Endothelial cell of umbilical vein (primary cell): ENCODE data around the gene MPZ.
"Not testable (repeated sequence)": the region's sequence is repeated elsewhere in the genome, so short reads cannot be mapped to it uniquely, and the experiment has no call there.

Experiments used
- EZH2 ChIP-seq: IDR thresholded peaks from 2 replicates; pipeline ENCODE4 v1.6.1; 2012; ENCODE audit warnings: borderline replicate concordance, low read depth, mild to moderate bottlenecking, moderate library complexity, low read length, inconsistent platforms; ENCODE audit not compliant: severe bottlenecking
- FOS ChIP-seq: IDR thresholded peaks from 2 replicates; pipeline ENCODE4 v1.6.1; 2011; ENCODE audit warnings: mild to moderate bottlenecking, low read length, moderate library complexity, borderline replicate concordance; ENCODE audit not compliant: insufficient read depth
- GATA2 ChIP-seq: IDR thresholded peaks from 2 replicates; pipeline ENCODE4 v1.7.0; 2011; ENCODE audit warnings: low read depth, mild to moderate bottlenecking, moderate library complexity, mixed read lengths, low read length; ENCODE audit not compliant: insufficient read length, insufficient read depth
- JUN ChIP-seq: IDR thresholded peaks from 2 replicates; pipeline ENCODE4 v1.6.1; 2011; ENCODE audit warnings: borderline replicate concordance, low read depth; ENCODE audit not compliant: insufficient read length, insufficient read depth
- MYC ChIP-seq: IDR thresholded peaks from one replicate; pipeline ENCODE4 v1.6.1; 2011; ENCODE audit warnings: mild to moderate bottlenecking, low read depth, low read length
- POLR2A ChIP-seq: IDR thresholded peaks from 2 replicates; pipeline ENCODE4 v1.6.1; 2012; ENCODE audit warnings: low read depth, mild to moderate bottlenecking, control low read depth, low read length
- POLR2AphosphoS5 ChIP-seq: IDR thresholded peaks from 2 replicates; pipeline ENCODE4 v1.6.1; 2012; ENCODE audit warnings: low read depth, mild to moderate bottlenecking, control low read depth, low read length, moderate library complexity; ENCODE audit not compliant: insufficient read depth
- TF ChIP-seq, protein P1 (sequence below), 2 donors: IDR thresholded peaks; 1 replicate in 1 of 2; 2 replicates in 1 of 2; pipeline ENCODE4 v1.5.1; 2011; ENCODE audit warnings: low read length in 2 of 2, mild to moderate bottlenecking in 2 of 2, moderate library complexity in 2 of 2, control low read depth in 1 of 2, inconsistent platforms in 1 of 2, low read depth in 1 of 2; ENCODE audit not compliant: insufficient read depth in 1 of 2; ENCODE audit errors: extremely low read depth in 1 of 2
- TF ChIP-seq, protein P2 (sequence below): IDR thresholded peaks from 2 replicates; pipeline ENCODE4 v1.6.1; 2011; ENCODE audit not compliant: insufficient read depth, insufficient read length

DNA sequence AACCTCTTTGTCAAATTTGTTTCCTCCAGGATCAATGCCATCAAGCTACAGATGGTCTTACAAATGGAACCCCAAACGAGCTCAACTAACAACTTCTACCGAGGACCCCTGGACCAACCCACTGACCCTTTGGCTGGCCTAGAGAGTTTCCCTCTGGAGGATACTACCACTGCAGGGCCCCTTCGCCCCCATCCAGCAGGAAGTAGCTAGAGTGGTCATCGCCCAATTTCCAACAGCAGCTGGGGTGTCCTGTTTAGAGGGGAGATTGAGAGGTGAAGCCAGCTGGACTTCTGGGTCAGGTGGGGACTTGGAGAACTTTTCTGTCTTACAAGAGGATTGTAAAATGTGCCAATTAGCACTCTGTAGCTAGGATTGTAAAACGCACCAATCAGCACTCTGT lies 52.7 kb downstream of the MPZ start:
- TF ChIP-seq POLR2A, EZH2, POLR2AphosphoS5, GATA2, MYC, JUN, FOS: not testable (repeated sequence)
- TF ChIP-seq, protein P1, sequence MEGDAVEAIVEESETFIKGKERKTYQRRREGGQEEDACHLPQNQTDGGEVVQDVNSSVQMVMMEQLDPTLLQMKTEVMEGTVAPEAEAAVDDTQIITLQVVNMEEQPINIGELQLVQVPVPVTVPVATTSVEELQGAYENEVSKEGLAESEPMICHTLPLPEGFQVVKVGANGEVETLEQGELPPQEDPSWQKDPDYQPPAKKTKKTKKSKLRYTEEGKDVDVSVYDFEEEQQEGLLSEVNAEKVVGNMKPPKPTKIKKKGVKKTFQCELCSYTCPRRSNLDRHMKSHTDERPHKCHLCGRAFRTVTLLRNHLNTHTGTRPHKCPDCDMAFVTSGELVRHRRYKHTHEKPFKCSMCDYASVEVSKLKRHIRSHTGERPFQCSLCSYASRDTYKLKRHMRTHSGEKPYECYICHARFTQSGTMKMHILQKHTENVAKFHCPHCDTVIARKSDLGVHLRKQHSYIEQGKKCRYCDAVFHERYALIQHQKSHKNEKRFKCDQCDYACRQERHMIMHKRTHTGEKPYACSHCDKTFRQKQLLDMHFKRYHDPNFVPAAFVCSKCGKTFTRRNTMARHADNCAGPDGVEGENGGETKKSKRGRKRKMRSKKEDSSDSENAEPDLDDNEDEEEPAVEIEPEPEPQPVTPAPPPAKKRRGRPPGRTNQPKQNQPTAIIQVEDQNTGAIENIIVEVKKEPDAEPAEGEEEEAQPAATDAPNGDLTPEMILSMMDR (IDR thresholded peaks at IDR 0.05; ENCODE audit: extremely low read depth in 1 of 2, insufficient read depth in 1 of 2, low read depth in 1 of 2, low read length in 2 of 2) = not testable (repeated sequence)
- TF ChIP-seq, protein P2, sequence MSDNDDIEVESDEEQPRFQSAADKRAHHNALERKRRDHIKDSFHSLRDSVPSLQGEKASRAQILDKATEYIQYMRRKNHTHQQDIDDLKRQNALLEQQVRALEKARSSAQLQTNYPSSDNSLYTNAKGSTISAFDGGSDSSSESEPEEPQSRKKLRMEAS = not testable (repeated sequence)
